ENCODE data around the gene ELFN2.

DNA sequence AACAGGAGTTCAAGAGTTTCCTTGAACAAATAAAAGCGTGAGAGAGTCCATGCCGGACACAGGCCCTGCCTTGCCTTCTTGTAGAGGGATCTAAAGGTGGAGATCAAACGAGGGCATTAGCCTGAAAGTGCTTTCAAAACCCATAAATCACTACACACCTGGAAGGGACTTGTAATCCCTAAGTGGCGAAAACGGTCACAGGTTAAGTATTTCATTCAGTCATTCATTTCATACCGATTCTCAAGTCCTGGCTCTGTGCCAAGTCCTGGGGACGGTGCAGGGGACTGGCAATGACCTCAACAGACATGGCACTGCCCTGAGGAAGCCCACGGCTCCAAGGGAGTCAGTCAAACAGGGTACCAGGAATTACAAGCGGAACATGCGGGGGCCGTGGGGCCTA, 26.6 kb downstream of the ELFN2 start:
- TF ChIP-seq POLR2AphosphoS5 (IDR thresholded peaks at IDR 0.05; ENCODE audit: low read depth, low read length) (no peak), POLR2A (IDR thresholded peaks at IDR 0.05; ENCODE audit: low read depth, low read length) (no peak), TAF1 (IDR thresholded peaks at IDR 0.05; ENCODE audit: borderline replicate concordance, low read depth, low read length) (no peak)
